ENCODE results near the gene HLA-DOA.

The HLA-DOA gene

DNA sequence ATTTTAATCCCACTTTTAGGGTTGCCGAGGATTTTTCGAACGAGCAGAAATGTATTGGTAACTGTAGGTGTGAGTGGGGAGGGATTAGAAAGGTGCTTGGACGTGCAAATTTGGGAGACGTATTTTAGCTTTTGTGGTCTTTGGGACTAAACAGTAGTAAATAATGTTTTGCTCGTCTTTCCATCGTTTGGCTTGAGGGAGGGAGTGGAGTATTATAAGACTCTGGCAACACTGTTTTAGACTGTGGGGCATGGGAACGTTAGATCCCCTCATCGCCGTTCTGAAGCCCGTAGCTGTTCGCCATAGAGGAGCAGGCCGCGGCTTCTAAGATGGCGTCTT lies 38.2 kb downstream of the HLA-DOA start:
- DNase-seq (ENCODE audit: low spot score) (no peak), ATAC-seq (ENCODE audit: low read depth) (no peak)
- Histone ChIP-seq H3K9me3 (ENCODE audit: severe bottlenecking) (no peaks in the 10 kb centered on the region), H3K27me3 (ENCODE audit: insufficient read depth, poor library complexity, severe bottlenecking) (no peaks in the 10 kb centered on the region), H3K4me3 (ENCODE audit: severe bottlenecking) (peak overlapping the region; percentile 54), H3K36me3 (ENCODE audit: low read depth) (peaks cover 55% of the 10 kb centered on the region), H3K27ac (ENCODE audit: poor library complexity, severe bottlenecking) (peak overlapping the region; percentile 99), H3K4me1 (ENCODE audit: insufficient read depth, poor library complexity, severe bottlenecking) (no peaks in the 10 kb centered on the region)
- TF ChIP-seq CTCF (IDR thresholded peaks at IDR 0.05; ENCODE audit: poor library complexity, severe bottlenecking) = no peak

DNA sequence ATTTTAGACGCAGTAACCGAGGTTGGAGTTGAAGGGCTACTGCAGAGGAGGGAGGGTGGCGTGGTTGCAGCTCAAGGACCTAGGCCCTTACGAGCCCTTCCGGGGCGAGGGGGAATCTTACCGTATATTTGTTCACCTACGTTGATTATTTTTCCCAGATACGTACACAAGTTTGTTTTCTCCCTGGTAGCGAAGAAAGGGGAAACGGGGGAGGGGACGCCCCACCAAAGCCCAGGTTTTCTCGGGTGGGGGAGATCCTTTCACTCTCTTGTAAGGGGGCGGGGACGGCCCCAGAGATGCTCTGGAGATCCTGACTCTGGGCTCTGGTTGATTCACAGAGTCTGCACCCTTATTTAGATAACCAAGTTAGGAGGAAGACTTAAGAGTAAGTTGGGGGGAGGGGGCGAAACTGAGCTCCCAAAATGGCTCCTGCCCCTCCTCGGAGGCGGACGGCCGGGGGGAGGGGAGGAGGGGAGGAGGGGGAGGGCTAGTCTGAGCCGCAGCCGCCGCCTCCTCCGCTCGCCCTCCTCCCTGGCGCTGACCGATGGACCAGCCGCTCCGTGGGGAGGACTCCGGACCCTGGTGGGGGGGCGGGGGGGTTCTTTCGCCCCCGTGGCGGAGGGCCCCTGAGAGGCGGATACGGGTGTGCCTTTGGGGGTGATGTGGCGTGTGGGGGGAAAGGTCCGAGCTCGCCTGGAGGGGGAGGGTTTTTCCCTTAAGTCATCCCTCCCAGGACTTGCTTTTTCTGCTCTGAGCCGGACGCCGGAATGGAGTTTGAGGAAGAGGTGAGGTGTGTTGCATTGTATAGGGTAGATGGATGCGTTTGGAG lies 38.8 kb downstream of the HLA-DOA start:
- no peak for TF ChIP-seq CTCF (IDR thresholded peaks at IDR 0.05; ENCODE audit: poor library complexity, severe bottlenecking)
- H3K36me3 ChIP-seq (ENCODE audit: low read depth) = peaks cover 49% of the 10 kb centered on the region
- H3K27me3 ChIP-seq (ENCODE audit: insufficient read depth, poor library complexity, severe bottlenecking) = no peaks in the 10 kb centered on the region
- H3K27ac ChIP-seq (ENCODE audit: poor library complexity, severe bottlenecking) = peak overlapping the region; percentile 99
- H3K9me3 ChIP-seq (ENCODE audit: severe bottlenecking) = no peaks in the 10 kb centered on the region
- DNase-seq (ENCODE audit: low spot score) (peak; percentile 81), ATAC-seq (ENCODE audit: low read depth) (0 out of 3 replicates have a peak, but pooled peaks have one; percentile 1)
- H3K4me1 ChIP-seq (ENCODE audit: insufficient read depth, poor library complexity, severe bottlenecking) = no peaks in the 10 kb centered on the region
- H3K4me3 ChIP-seq (ENCODE audit: severe bottlenecking) = peak overlapping the region; percentile 54

- Histone ChIP-seq H3K4me3 (ENCODE audit: severe bottlenecking) (peak overlapping the region; percentile 54), H3K4me1 (ENCODE audit: insufficient read depth, poor library complexity, severe bottlenecking) (no peaks in the 10 kb centered on the region), H3K36me3 (ENCODE audit: low read depth) (peaks cover 41% of the 10 kb centered on the region), H3K27ac (ENCODE audit: poor library complexity, severe bottlenecking) (peak overlapping the region; percentile 99), H3K9me3 (ENCODE audit: severe bottlenecking) (no peaks in the 10 kb centered on the region), H3K27me3 (ENCODE audit: insufficient read depth, poor library complexity, severe bottlenecking) (no peaks in the 10 kb centered on the region)
- ATAC-seq (ENCODE audit: low read depth) (peak; percentile 9), DNase-seq (ENCODE audit: low spot score) (peak; percentile 86)
- TF ChIP-seq CTCF (IDR thresholded peaks at IDR 0.05; ENCODE audit: poor library complexity, severe bottlenecking) = no peak
Observed at GRCh38 chr6:32969685-32970412, 39.5 kb downstream of the HLA-DOA start.

- Histone ChIP-seq H3K27ac (ENCODE audit: poor library complexity, severe bottlenecking) (peak overlapping the region; percentile 99), H3K36me3 (ENCODE audit: low read depth) (peaks cover 34% of the 10 kb centered on the region), H3K9me3 (ENCODE audit: severe bottlenecking) (no peaks in the 10 kb centered on the region), H3K4me1 (ENCODE audit: insufficient read depth, poor library complexity, severe bottlenecking) (no peaks in the 10 kb centered on the region), H3K27me3 (ENCODE audit: insufficient read depth, poor library complexity, severe bottlenecking) (no peaks in the 10 kb centered on the region), H3K4me3 (ENCODE audit: severe bottlenecking) (peak overlapping the region; percentile 54)
- DNase-seq (ENCODE audit: low spot score) = peak; percentile 90
- peak; percentile 7 for ATAC-seq (ENCODE audit: low read depth)
- no peak for TF ChIP-seq CTCF (IDR thresholded peaks at IDR 0.05; ENCODE audit: poor library complexity, severe bottlenecking)
Observed at GRCh38 chr6:32968867-32969684, 40.3 kb downstream of the HLA-DOA start.
